ENCODE results near the gene CAVIN4. TPM values are rescaled to one million over a fixed set of nuclear protein-coding genes. Genes with fewer than 3 reads are reported as not detected.

The CAVIN4 gene
- total RNA-seq, 4 donors from 2014 or later, result 1.0 to 4.2 (median 1.6) TPM

DNA sequence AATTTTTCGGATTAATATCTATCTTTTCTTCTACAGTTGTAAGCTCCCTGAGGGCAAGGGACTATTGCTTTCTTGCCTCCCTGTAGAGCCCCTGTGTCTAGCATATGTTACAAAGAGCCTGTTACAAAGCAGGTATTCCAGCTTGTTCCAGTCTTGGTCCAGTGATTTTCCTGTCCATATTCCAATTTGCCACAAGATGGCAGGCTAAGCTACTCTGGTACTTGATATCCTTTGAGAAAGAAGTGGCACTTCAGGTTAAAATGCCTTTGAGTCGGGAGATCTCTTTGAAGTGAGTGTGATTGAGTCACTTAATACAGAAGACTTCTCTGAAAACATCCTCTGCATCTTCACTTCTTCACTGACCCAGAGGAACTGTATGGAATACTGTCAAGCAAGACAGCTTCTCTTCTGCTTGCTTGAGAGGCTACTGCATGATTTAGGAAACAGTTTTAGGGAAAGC lies 24.5 kb downstream of the CAVIN4 start:
- Histone ChIP-seq H3K27me3 (no peaks in the 10 kb centered on the region), H3K4me3 (replicated peaks in 1 of 3) (no peak overlapping the region), H3K36me3 (no peaks in the 10 kb centered on the region), H3K27ac (no peak overlapping the region), H3K4me1 (no peaks in the 10 kb centered on the region), H3K9me3 (no peaks in the 10 kb centered on the region)
- 28% methylated on average over 2 of the region's 2 CpGs for WGBS, 2 donors
- TF ChIP-seq, protein P1, sequence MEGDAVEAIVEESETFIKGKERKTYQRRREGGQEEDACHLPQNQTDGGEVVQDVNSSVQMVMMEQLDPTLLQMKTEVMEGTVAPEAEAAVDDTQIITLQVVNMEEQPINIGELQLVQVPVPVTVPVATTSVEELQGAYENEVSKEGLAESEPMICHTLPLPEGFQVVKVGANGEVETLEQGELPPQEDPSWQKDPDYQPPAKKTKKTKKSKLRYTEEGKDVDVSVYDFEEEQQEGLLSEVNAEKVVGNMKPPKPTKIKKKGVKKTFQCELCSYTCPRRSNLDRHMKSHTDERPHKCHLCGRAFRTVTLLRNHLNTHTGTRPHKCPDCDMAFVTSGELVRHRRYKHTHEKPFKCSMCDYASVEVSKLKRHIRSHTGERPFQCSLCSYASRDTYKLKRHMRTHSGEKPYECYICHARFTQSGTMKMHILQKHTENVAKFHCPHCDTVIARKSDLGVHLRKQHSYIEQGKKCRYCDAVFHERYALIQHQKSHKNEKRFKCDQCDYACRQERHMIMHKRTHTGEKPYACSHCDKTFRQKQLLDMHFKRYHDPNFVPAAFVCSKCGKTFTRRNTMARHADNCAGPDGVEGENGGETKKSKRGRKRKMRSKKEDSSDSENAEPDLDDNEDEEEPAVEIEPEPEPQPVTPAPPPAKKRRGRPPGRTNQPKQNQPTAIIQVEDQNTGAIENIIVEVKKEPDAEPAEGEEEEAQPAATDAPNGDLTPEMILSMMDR (IDR thresholded peaks at IDR 0.05), result peak; percentile 30 to 79 (median 60)
- no peak for TF ChIP-seq POLR2A (IDR thresholded peaks at IDR 0.05)
- DNase-seq, result peak; percentile 49 to 53
- intact Hi-C loops (cut with DNase I), result no loop called here

DNA sequence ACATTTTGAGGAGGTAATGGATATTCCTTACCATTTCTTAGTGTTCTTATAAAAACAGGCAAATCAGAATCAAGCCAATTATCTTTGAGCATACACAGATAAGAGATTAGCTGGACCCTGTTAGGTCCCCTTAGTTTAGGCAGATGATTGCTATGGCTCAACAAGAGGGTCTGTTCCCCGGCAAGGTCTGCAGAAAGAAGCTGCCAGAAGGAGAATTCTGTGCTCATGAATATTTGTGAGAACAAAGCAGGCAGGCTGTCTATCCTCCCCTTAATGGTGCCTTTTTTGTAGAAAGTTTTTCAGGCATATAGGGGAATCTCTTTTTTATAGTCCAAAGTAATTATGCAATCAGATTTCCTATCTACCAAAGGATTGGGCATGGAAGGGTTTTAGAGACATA lies 27.5 kb downstream of the CAVIN4 start:
- no peaks in the 10 kb centered on the region for H3K9me3 ChIP-seq
- H3K27me3 ChIP-seq, result no peaks in the 10 kb centered on the region
- H3K36me3 ChIP-seq, result no peaks in the 10 kb centered on the region
- H3K4me3 ChIP-seq (replicated peaks in 1 of 3), result no peak overlapping the region
- no peaks in the 10 kb centered on the region for H3K4me1 ChIP-seq
- H3K27ac ChIP-seq, result no peak overlapping the region
- intact Hi-C loops (cut with DNase I), result no loop called here
- DNase-seq, result no peak
- no peak for TF ChIP-seq POLR2A (IDR thresholded peaks at IDR 0.05)
- TF ChIP-seq, protein P1 (IDR thresholded peaks at IDR 0.05), result no peak
- 64 to 81% methylated on average over 1 of the region's 1 CpG for WGBS, 2 donors

DNA sequence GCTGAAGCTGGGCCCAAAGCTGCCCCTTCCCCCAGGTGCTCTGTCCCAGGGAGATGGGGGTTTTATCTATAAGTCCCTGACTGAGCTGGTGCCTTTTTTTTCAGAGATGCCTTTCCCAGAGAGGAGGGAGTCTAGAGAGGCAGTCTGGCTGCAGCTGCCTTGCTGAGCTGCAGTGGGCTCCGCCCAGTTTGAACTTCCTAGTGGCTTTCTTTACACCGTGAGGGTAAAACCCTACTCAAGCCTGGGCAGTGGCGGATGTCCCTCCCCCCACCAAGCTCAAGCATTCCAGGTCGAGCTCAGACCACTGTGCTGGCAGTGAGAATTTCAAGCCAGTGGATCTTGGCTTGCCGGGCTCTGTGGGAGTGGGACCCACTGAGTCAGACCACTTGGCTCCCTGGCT lies 41.3 kb downstream of the CAVIN4 start:
- DNase-seq, result no peak
- intact Hi-C loops (cut with DNase I), result no loop called here
- WGBS, 2 donors, result 67 to 83% methylated on average over 2 to 5 of the region's 5 CpGs
- no peaks in the 10 kb centered on the region for H3K4me1 ChIP-seq
- no peaks in the 10 kb centered on the region for H3K27me3 ChIP-seq
- no peak overlapping the region for H3K4me3 ChIP-seq (replicated peaks in 1 of 3)
- H3K9me3 ChIP-seq, result no peaks in the 10 kb centered on the region
- no peaks in the 10 kb centered on the region for H3K36me3 ChIP-seq
- H3K27ac ChIP-seq, result no peak overlapping the region
- TF ChIP-seq, protein P1 (IDR thresholded peaks at IDR 0.05), result no peak
- no peak for TF ChIP-seq POLR2A (IDR thresholded peaks at IDR 0.05)

DNA sequence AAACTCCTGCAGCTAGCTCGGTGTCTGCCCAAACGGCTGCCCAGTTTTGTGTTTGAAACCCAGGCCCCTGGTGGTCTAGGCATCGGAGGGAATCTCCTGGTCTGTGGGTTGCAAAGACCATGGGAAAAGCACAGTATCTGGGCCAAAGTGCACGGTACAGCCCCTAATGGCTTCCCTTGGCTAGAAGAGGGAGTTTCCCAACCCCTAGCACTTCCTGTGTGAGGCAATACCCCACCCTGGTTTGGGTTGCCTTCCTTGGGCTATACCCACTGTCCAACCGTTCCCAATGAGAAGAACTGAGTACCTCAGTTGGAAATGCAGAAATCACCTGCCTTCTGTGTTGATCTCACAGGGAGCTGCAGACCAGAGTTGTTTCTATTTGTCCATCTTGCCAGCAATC lies 41.8 kb downstream of the CAVIN4 start:
- no peak for TF ChIP-seq POLR2A (IDR thresholded peaks at IDR 0.05)
- no peak overlapping the region for H3K4me3 ChIP-seq (replicated peaks in 1 of 3)
- no peak overlapping the region for H3K27ac ChIP-seq
- no peaks in the 10 kb centered on the region for H3K4me1 ChIP-seq
- H3K9me3 ChIP-seq, result no peaks in the 10 kb centered on the region
- no peaks in the 10 kb centered on the region for H3K27me3 ChIP-seq
- no peak for DNase-seq
- 85 to 87% methylated on average over 5 of the region's 5 CpGs for WGBS, 2 donors
- no peaks in the 10 kb centered on the region for H3K36me3 ChIP-seq
- intact Hi-C loops (cut with DNase I), result no loop called here

DNA sequence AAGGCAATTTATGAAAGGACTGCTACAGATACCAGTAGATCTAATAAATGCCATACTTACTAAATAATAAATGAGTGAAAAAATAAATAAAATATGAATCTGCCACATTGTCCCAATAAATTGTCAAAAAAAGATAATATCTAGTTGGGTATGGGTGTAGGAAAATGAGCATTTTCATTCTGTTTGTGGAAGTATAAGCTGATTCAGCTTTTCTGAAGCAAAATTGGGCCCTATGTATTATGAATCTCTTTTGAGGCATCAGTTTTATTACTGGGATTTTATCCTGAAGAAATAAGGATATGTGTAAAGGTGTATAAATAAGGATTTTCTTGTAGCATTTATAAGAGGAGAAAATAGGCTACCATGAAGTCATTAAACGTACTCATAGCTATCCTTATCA lies 46.1 kb downstream of the CAVIN4 start:
- no peak for TF ChIP-seq POLR2A (IDR thresholded peaks at IDR 0.05)
- TF ChIP-seq, protein P1 (IDR thresholded peaks at IDR 0.05), result no peak
- Histone ChIP-seq H3K27me3 (no peaks in the 10 kb centered on the region), H3K4me1 (no peaks in the 10 kb centered on the region), H3K4me3 (replicated peaks in 1 of 3) (no peak overlapping the region), H3K36me3 (no peaks in the 10 kb centered on the region), H3K9me3 (no peaks in the 10 kb centered on the region), H3K27ac (no peak overlapping the region)
- DNase-seq, result no peak
- WGBS, 2 donors, result 72 to 95% methylated on average over 1 of the region's 1 CpG
- intact Hi-C loops (cut with DNase I), result no loop called here

DNA sequence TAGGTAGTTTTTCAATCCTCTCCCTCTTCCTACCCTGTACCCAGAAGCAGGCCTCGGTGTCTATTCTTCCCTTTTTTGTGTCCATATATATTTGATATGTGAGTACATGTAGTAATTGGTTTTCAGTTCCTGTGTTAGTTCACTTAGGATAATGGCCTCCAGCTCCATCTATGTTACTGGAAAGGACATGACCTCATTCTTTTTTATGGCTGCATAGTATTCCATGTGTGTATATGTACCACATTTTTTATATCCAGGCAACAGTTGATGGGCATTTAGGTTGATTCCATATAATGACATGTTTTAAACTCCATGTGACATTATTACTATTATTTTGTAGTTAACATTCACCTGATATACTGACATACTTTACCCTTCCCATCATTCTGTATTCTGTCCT lies 49.1 kb downstream of the CAVIN4 start:
- Histone ChIP-seq H3K27ac (no peak overlapping the region), H3K9me3 (no peaks in the 10 kb centered on the region), H3K4me3 (replicated peaks in 1 of 3) (no peak overlapping the region), H3K4me1 (no peaks in the 10 kb centered on the region), H3K27me3 (no peaks in the 10 kb centered on the region), H3K36me3 (no peaks in the 10 kb centered on the region)
- intact Hi-C loops (cut with DNase I), result no loop called here
- TF ChIP-seq, protein P1 (IDR thresholded peaks at IDR 0.05), result no peak
- no peak for TF ChIP-seq POLR2A (IDR thresholded peaks at IDR 0.05)
- no peak for DNase-seq
- WGBS, 2 donors, result 95 to 96% methylated on average over 1 of the region's 1 CpG

All from thyroid gland (tissue), 4 donors.